Mesodermal cell (in vitro differentiated cells): ENCODE results near the gene MROH2A.
A peak's percentile ranks its signal among the peaks of the same experiment; 100 is the strongest.
"Not testable (repeated sequence)": the region's sequence is repeated elsewhere in the genome, so short reads cannot be mapped to it uniquely, and the experiment has no call there.

Experiments
- H3K27ac ChIP-seq: 2 replicates; pipeline ENCODE4 v1.7.0; 2013; ENCODE audit warnings: mild to moderate bottlenecking, low read depth, low read length, moderate library complexity; ENCODE audit not compliant: severe bottlenecking
- H3K36me3 ChIP-seq: 2 replicates; pipeline ENCODE4 v1.7.1; 2013; ENCODE audit warnings: mild to moderate bottlenecking, low read length, moderate library complexity; ENCODE audit not compliant: control insufficient read depth, insufficient read depth
- H3K4me1 ChIP-seq: one replicate; pipeline ENCODE4 v1.7.1; 2013; ENCODE audit warnings: mild to moderate bottlenecking, low read length; ENCODE audit not compliant: insufficient read depth, control insufficient read depth, poor library complexity, severe bottlenecking
- H3K4me3 ChIP-seq: 2 replicates; pipeline ENCODE4 v1.7.0; 2013; ENCODE audit warnings: low read length, control low read depth, mild to moderate bottlenecking; ENCODE audit not compliant: insufficient read depth, poor library complexity, severe bottlenecking; ENCODE audit errors: extremely low read depth
- H3K9me3 ChIP-seq: 2 replicates; pipeline ENCODE4 v1.7.1; 2013; ENCODE audit warnings: mild to moderate bottlenecking, low read length, moderate library complexity; ENCODE audit not compliant: control insufficient read depth
- WGBS, 2 experiments: methylation state at CpG; one replicate each; pipeline ENCODE4 v1.1.5; 2013; ENCODE audit warnings: missing lambda C conversion rate in 2 of 2; ENCODE audit not compliant: insufficient coverage in 2 of 2; 5-methylcytosine and 5-hydroxymethylcytosine counted together

Gene MROH2A

DNA sequence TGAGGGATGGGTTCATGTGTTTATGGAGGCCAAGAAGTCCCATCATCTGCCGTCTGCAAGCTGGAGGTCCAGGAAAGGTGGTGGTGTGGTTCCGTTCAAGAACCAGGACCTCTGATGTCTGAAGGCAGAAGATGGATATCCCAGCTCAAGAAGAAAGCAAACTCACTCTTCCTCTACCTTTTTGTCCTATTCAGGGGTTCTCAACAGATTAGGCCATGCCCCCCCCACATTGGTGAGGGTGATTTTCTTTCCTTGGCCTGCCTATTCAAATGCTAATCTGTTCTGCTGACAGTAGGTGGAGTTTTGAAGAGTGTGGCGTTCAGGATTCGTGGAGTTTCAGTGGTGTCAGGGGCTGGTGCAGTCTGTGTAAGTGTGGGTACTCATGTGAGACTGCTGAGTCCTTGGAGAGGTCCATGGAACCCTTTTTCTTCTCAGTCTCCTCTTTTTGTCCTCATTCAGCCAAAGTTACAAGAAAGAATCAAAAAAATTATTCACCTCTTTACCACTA is 84.2 kb downstream of the MROH2A start:
- no peak overlapping the region for H3K4me3 ChIP-seq
- H3K36me3 ChIP-seq, result no peaks in the 10 kb centered on the region
- H3K4me1 ChIP-seq, result no peaks in the 10 kb centered on the region
- no peak overlapping the region for H3K27ac ChIP-seq
- no peaks in the 10 kb centered on the region for H3K9me3 ChIP-seq
- WGBS, 2 experiments, result 50 to 80% methylated on average over 2 of the region's 4 CpGs

DNA sequence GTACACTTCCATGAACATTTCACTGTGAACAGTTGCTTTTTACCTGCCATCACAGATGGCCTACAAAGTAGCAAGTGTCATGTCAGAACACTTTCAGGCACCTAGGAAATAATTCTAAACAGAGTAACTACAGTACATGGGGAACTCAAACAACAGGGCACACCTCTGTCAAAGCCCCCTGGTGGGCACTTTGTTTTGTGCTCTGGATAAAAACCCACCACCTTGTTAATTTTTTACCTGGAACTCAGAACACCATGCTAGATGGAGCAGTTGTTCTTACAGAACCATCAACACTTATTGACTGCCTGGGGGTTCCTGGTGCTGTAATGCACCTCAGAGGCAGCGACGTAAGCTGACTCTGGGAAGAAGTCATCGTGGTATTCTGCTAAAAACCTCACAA is 87.7 kb downstream of the MROH2A start:
- H3K36me3 ChIP-seq, result no peaks in the 10 kb centered on the region
- no peaks in the 10 kb centered on the region for H3K4me1 ChIP-seq
- H3K9me3 ChIP-seq, result peaks cover 5% of the 10 kb centered on the region
- H3K4me3 ChIP-seq, result no peak overlapping the region
- 87 to 96% methylated on average over 3 of the region's 3 CpGs for WGBS, 2 experiments
- no peak overlapping the region for H3K27ac ChIP-seq

DNA sequence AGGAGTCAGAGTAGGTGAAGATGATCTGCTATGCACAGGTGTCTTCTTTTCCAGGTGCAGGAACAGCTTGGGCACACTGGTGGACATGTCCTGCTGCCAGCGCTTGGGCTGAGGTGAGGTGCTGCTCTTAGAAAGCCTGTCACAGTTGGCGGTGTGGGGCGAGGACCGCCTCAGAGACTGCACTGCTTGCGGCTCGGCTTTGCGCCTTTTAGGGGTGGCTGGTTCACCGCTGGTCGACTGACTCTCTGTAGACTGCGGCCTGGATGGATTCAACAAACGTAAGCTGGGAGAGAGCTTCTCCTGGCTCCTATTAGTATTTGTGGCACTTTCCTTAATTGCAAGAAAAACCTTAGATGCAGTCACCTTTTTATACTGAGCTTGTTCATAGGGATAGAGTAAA is 88.3 kb downstream of the MROH2A start:
- Histone ChIP-seq H3K36me3 (no peaks in the 10 kb centered on the region), H3K4me1 (no peaks in the 10 kb centered on the region), H3K9me3 (peaks cover 5% of the 10 kb centered on the region), H3K4me3 (no peak overlapping the region), H3K27ac (no peak overlapping the region)
- WGBS, 2 experiments, result 96 to 98% methylated on average over 8 to 11 of the region's 11 CpGs

DNA sequence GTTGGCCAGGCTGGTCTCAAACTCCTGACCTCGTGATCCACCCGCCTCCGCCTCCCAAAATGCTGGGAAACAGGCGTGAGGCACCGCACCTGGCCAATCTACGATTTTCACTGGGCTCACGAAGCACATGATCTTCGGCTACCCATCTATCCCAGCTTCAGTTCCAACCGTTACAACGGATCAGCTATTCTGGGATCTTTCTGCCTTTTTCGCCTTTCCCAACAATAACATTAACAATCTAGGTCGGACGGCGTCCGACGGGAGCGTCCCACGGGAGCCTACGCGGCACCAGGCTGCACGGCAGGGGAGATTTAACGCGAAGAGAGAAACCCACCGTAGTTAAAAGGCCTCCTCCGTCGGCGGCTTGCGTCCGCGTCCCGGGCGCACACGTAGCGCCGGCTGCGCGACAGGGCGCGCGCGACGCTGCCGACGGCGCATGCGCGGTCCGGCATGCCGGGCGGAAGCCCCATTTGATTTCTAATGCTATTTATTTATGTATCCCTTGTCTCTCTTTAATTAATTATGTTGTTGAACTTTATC is 89.9 kb downstream of the MROH2A start, which contains the start of gene MSL3B:
Gene MSL3B (minus strand): TSS at position 394 of the 540 bp plus-strand sequence.
- WGBS, 2 experiments, result 36 to 49% methylated on average over 32 to 33 of the region's 50 CpGs
- H3K9me3 ChIP-seq, result peaks cover 5% of the 10 kb centered on the region
- no peak within 1 kb of the TSS for H3K27ac ChIP-seq
- H3K36me3 ChIP-seq, result no peaks in the 10 kb centered on the region
- peak within 1 kb of the TSS; percentile 44 for H3K4me3 ChIP-seq
- H3K4me1 ChIP-seq, result no peaks in the 10 kb centered on the region

DNA sequence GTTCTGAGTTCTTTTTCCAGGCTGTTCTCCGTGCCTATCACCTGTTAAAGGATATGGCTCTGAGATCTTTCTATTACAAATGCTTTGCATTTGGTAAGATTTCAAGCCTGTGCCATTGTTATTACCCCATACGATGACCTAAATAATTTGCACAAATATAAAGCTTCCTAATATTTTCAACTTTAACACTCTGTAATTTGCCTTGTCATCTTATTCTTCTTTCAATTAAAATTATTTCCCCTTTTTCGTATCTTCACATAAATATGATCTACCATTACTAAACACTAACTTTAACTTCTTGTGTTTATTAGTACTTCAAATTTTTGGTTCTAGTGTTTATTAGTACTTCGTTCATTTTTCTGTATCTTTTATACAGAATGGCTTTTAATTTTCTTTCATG is 93.3 kb downstream of the MROH2A start:
- Histone ChIP-seq H3K4me1 (no peaks in the 10 kb centered on the region), H3K4me3 (no peak overlapping the region), H3K9me3 (peaks cover 5% of the 10 kb centered on the region), H3K27ac (no peak overlapping the region), H3K36me3 (no peaks in the 10 kb centered on the region)
- 72 to 92% methylated on average over 1 to 2 of the region's 4 CpGs for WGBS, 2 experiments

DNA sequence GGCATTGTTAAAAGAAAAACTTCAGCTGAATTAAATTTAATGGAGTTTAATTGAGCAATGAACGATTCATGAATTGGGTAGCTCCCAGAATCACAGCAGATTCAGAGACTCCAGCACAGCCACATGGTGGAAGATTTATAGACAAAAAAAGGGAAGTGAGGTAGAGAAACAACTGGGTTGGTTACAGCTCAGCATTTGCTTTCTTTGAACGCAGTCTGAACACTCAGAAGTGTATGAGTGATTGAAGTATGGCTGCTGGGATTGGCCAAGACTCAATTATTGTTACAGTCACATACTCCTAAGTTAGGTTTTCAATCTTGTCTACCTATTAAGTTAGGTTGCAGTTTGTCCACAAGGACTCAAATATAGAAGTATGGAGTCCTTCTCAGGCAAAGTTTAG is 94.0 kb downstream of the MROH2A start:
- not testable (repeated sequence) for H3K4me3 ChIP-seq
- 88 to 100% methylated on average over 1 of the region's 2 CpGs for WGBS, 2 experiments

DNA sequence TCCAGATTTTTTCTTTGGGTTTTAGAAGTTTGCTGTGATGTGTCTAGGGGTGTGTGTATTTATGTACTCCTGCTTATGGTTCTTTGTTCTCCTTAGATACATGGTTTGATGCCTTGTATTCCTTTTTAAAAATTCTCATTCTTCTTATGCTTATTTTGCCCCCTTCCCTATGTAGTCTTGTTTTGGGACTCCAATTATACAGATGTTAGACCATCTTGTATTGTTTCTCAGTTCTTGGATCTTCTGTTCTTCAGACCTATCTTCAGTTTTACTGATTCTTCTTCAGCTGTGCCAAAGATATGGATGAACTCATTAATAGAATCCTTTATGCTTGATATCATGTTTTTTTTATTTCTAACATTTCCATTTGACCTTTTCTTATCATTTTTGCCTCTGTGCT is 104.2 kb downstream of the MROH2A start:
- Histone ChIP-seq H3K4me1 (no peaks in the 10 kb centered on the region), H3K27ac (no peak overlapping the region), H3K9me3 (peaks cover 12% of the 10 kb centered on the region), H3K4me3 (no peak overlapping the region), H3K36me3 (no peaks in the 10 kb centered on the region)

More for the DNA sequence above, 94.0 kb downstream of the MROH2A start:
- not testable (repeated sequence) for H3K36me3 ChIP-seq, H3K4me1 ChIP-seq, H3K27ac ChIP-seq, H3K9me3 ChIP-seq
